ENCODE measurements around the gene TRHDE. TPM values are rescaled to one million over a fixed set of nuclear protein-coding genes. Genes with fewer than 3 reads are reported as not detected.

Gene TRHDE
- total and polyA plus RNA-seq, 2 donors from 2014 or later, result 1.6 to 18.6 TPM

- no peak for TF ChIP-seq CTCF (IDR thresholded peaks at IDR 0.05; ENCODE audit: borderline replicate concordance, extremely low read depth, insufficient read depth)
- peaks cover 0 to 9% (median 0%) of the 10 kb centered on the region in 3 donors for H3K36me3 ChIP-seq (ENCODE audit: control insufficient read depth in 2 of 3, insufficient read depth in 3 of 3, low read length in 3 of 3)
- no peaks in the 10 kb centered on the region for H3K27me3 ChIP-seq (ENCODE audit: control insufficient read depth, insufficient read depth, low read length)
- H3K27ac ChIP-seq (ENCODE audit: low read depth in 2 of 2, low read length in 2 of 2), result no peak overlapping the region
- H3K4me1 ChIP-seq (ENCODE audit: control insufficient read depth in 2 of 3, insufficient read depth in 2 of 3, low read depth in 1 of 3, low read length in 3 of 3), result peaks cover 0 to 8% (median 0%) of the 10 kb centered on the region in 3 donors
- H3K9me3 ChIP-seq (ENCODE audit: control insufficient read depth in 2 of 3, insufficient read depth in 1 of 3, low read length in 3 of 3), result no peaks in the 10 kb centered on the region
- FAIRE-seq, result no peak
- no peak overlapping the region for H3K4me3 ChIP-seq (ENCODE audit: low read length in 3 of 3)
- no peak for DNase-seq
- no peak overlapping the region for H3K9ac ChIP-seq (ENCODE audit: low read length in 3 of 3)
- intact Hi-C loops (cut with DNase I), result no loop called here
Observed at GRCh38 chr12:72256725-72257124, 15.4 kb upstream of the TRHDE start.

GRCh38 chr12:72261885-72262284 lies 10.3 kb upstream of the TRHDE start:
- H3K27me3 ChIP-seq (ENCODE audit: control insufficient read depth, insufficient read depth, low read length), result no peaks in the 10 kb centered on the region
- H3K9me3 ChIP-seq (ENCODE audit: control insufficient read depth in 2 of 3, insufficient read depth in 1 of 3, low read length in 3 of 3), result no peaks in the 10 kb centered on the region
- H3K36me3 ChIP-seq (ENCODE audit: control insufficient read depth in 2 of 3, insufficient read depth in 3 of 3, low read length in 3 of 3), result peaks cover 0 to 13% (median 0%) of the 10 kb centered on the region in 3 donors
- no peak overlapping the region for H3K4me3 ChIP-seq (ENCODE audit: low read length in 3 of 3)
- TF ChIP-seq CTCF (IDR thresholded peaks at IDR 0.05; ENCODE audit: borderline replicate concordance, extremely low read depth, insufficient read depth), result no peak
- H3K27ac ChIP-seq (ENCODE audit: low read depth in 2 of 2, low read length in 2 of 2), result no peak overlapping the region
- no peak for FAIRE-seq
- H3K4me1 ChIP-seq (ENCODE audit: control insufficient read depth in 2 of 3, insufficient read depth in 2 of 3, low read depth in 1 of 3, low read length in 3 of 3), result peaks cover 0 to 20% (median 3%) of the 10 kb centered on the region in 3 donors
- intact Hi-C loops (cut with DNase I), result no loop called here
- no peak overlapping the region for H3K9ac ChIP-seq (ENCODE audit: low read length in 3 of 3)
- DNase-seq, result no peak

GRCh38 chr12:72264548-72265175 lies 7.5 kb upstream of the TRHDE start:
- DNase-seq, result peak in 1 of 5 donors; percentile 40
- Histone ChIP-seq H3K36me3 (ENCODE audit: control insufficient read depth in 2 of 3, insufficient read depth in 3 of 3, low read length in 3 of 3) (peaks cover 0 to 13% (median 0%) of the 10 kb centered on the region in 3 donors), H3K27me3 (ENCODE audit: control insufficient read depth, insufficient read depth, low read length) (no peaks in the 10 kb centered on the region), H3K9ac (ENCODE audit: low read length in 3 of 3) (no peak overlapping the region), H3K27ac (ENCODE audit: low read depth in 2 of 2, low read length in 2 of 2) (no peak overlapping the region), H3K4me3 (ENCODE audit: low read length in 3 of 3) (no peak overlapping the region), H3K4me1 (ENCODE audit: control insufficient read depth in 2 of 3, insufficient read depth in 2 of 3, low read depth in 1 of 3, low read length in 3 of 3) (peaks cover 0 to 21% (median 3%) of the 10 kb centered on the region in 3 donors), H3K9me3 (ENCODE audit: control insufficient read depth in 2 of 3, insufficient read depth in 1 of 3, low read length in 3 of 3) (no peaks in the 10 kb centered on the region)
- intact Hi-C loops (cut with DNase I), result no loop called here
- TF ChIP-seq CTCF (IDR thresholded peaks at IDR 0.05; ENCODE audit: borderline replicate concordance, extremely low read depth, insufficient read depth), result peak; percentile 31
- peak; percentile 91 for FAIRE-seq
